Breast epithelium (tissue), 3 donors: ENCODE measurements around the gene DYRK3.

Source experiments
- POLR2AphosphoS5 ChIP-seq, 3 donors: sonication (generic); formaldehyde crosslinking; IDR thresholded peaks; one replicate each; pipeline ENCODE4 v1.6.1; 2017; ENCODE audit warnings: antibody characterized with exemption in 3 of 3
- TF ChIP-seq, protein P1 (sequence below), 3 donors: fragments of 450-650 bp; IDR thresholded peaks; one replicate each; pipeline ENCODE4 v1.5.1; 2016 to 2017; ENCODE audit warnings: antibody characterized with exemption in 3 of 3, mild to moderate bottlenecking in 3 of 3, moderate library complexity in 3 of 3

GRCh38 chr1:206663362-206663761 is 28.0 kb downstream of the DYRK3 start:
- TF ChIP-seq POLR2AphosphoS5 (IDR thresholded peaks at IDR 0.05) = no peak
- TF ChIP-seq, protein P1, sequence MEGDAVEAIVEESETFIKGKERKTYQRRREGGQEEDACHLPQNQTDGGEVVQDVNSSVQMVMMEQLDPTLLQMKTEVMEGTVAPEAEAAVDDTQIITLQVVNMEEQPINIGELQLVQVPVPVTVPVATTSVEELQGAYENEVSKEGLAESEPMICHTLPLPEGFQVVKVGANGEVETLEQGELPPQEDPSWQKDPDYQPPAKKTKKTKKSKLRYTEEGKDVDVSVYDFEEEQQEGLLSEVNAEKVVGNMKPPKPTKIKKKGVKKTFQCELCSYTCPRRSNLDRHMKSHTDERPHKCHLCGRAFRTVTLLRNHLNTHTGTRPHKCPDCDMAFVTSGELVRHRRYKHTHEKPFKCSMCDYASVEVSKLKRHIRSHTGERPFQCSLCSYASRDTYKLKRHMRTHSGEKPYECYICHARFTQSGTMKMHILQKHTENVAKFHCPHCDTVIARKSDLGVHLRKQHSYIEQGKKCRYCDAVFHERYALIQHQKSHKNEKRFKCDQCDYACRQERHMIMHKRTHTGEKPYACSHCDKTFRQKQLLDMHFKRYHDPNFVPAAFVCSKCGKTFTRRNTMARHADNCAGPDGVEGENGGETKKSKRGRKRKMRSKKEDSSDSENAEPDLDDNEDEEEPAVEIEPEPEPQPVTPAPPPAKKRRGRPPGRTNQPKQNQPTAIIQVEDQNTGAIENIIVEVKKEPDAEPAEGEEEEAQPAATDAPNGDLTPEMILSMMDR (IDR thresholded peaks at IDR 0.05) = no peak
